GM18526 (cell line): ENCODE results near the gene INPP5B.

Source experiments
- POLR2A ChIP-seq: IDR thresholded peaks from 3 replicates; pipeline ENCODE4 v1.6.1; 2011; ENCODE audit not compliant: insufficient read length; ENCODE audit errors: extremely low read depth

Gene INPP5B

GRCh38 chr1:37836788-37837187 lies 110.1 kb downstream of the INPP5B start:
- TF ChIP-seq POLR2A: no peak

- TF ChIP-seq POLR2A: no peak
Measured at GRCh38 chr1:37831809-37832208, 115.0 kb downstream of the INPP5B start.

- no peak for TF ChIP-seq POLR2A
Measured at GRCh38 chr1:37831109-37831508, 115.7 kb downstream of the INPP5B start.

- no peak for TF ChIP-seq POLR2A
Measured at GRCh38 chr1:37828410-37829074, 118.3 kb downstream of the INPP5B start.

GRCh38 chr1:37825506-37825905 lies 121.3 kb downstream of the INPP5B start:
- no peak for TF ChIP-seq POLR2A

GRCh38 chr1:37824001-37824400 lies 122.9 kb downstream of the INPP5B start:
- TF ChIP-seq POLR2A: no peak

- no peak for TF ChIP-seq POLR2A
Measured at GRCh38 chr1:37822906-37823815, 123.7 kb downstream of the INPP5B start.

GRCh38 chr1:37821481-37821880 lies 125.4 kb downstream of the INPP5B start:
- no peak for TF ChIP-seq POLR2A

- TF ChIP-seq POLR2A: no peak
Measured at GRCh38 chr1:37817481-37817880, 129.4 kb downstream of the INPP5B start.

GRCh38 chr1:37814252-37814651 lies 132.6 kb downstream of the INPP5B start:
- no peak for TF ChIP-seq POLR2A

GRCh38 chr1:37813529-37814145 lies 133.2 kb downstream of the INPP5B start:
- TF ChIP-seq POLR2A: no peak

GRCh38 chr1:37811027-37811655 lies 135.7 kb downstream of the INPP5B start:
- TF ChIP-seq POLR2A: no peak
